ENCODE data around the gene CDC42BPB.

The CDC42BPB gene

DNA sequence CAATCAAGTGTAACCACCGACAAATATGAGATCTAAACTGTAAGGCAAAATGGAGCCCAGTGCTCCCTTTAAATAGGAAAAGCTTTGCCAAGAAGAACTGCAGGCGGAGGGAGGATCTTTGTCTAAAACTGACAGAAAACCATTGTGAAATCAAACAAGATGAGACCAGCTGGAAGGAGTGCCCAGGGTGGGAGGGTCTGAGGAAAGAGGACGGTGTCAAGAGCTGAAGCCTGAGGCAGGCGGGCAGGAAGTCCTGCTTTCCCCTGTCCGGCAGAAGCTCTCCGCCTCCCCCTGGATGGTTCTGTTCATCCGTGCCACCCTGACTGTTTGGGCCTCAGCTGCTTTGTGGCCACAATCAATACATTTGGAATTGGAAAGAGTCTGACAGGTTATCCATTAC, 37.5 kb downstream of the CDC42BPB start:
- DNase-seq, result no peak
- TF ChIP-seq, protein P1, sequence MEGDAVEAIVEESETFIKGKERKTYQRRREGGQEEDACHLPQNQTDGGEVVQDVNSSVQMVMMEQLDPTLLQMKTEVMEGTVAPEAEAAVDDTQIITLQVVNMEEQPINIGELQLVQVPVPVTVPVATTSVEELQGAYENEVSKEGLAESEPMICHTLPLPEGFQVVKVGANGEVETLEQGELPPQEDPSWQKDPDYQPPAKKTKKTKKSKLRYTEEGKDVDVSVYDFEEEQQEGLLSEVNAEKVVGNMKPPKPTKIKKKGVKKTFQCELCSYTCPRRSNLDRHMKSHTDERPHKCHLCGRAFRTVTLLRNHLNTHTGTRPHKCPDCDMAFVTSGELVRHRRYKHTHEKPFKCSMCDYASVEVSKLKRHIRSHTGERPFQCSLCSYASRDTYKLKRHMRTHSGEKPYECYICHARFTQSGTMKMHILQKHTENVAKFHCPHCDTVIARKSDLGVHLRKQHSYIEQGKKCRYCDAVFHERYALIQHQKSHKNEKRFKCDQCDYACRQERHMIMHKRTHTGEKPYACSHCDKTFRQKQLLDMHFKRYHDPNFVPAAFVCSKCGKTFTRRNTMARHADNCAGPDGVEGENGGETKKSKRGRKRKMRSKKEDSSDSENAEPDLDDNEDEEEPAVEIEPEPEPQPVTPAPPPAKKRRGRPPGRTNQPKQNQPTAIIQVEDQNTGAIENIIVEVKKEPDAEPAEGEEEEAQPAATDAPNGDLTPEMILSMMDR (IDR thresholded peaks at IDR 0.05; ENCODE audit: low read depth, low read length), result no peak
- no peaks in the 10 kb centered on the region; the same call in 1 of the 2 replicates for H3K9me3 ChIP-seq
- H3K4me3 ChIP-seq (ENCODE audit: low read depth, low read length), result no peak overlapping the region
- no peaks in the 10 kb centered on the region for H3K27me3 ChIP-seq
- H3K4me1 ChIP-seq, result peaks cover 8% of the 10 kb centered on the region
- H3K36me3 ChIP-seq, result no peaks in the 10 kb centered on the region; the same call in 1 of the 2 replicates

DNA sequence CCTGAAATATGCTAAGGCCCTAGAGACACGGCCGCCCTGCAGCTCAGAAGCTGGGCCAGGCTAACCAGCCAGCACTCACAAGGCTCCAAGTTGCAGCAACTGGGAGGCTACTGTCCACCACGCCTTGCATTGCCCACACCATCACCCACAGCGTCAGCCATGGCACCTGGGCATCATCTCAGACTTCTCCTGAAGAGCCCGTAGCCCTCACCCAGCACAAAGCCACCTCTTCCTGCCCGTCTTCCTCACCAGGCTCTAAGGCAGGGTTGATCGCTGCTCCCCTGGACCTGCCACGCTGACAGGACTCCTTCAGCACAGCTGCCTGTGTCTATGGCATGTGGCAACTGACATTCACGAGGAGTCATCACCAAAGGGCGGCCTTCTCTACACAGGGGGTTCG, 38.1 kb downstream of the CDC42BPB start:
- no peak overlapping the region for H3K4me3 ChIP-seq (ENCODE audit: low read depth, low read length)
- no peaks in the 10 kb centered on the region; the same call in 1 of the 2 replicates for H3K36me3 ChIP-seq
- TF ChIP-seq, protein P1 (IDR thresholded peaks at IDR 0.05; ENCODE audit: low read depth, low read length), result no peak
- H3K4me1 ChIP-seq, result peaks cover 6% of the 10 kb centered on the region
- no peaks in the 10 kb centered on the region for H3K27me3 ChIP-seq
- no peaks in the 10 kb centered on the region; the same call in 1 of the 2 replicates for H3K9me3 ChIP-seq
- no peak for DNase-seq

DNA sequence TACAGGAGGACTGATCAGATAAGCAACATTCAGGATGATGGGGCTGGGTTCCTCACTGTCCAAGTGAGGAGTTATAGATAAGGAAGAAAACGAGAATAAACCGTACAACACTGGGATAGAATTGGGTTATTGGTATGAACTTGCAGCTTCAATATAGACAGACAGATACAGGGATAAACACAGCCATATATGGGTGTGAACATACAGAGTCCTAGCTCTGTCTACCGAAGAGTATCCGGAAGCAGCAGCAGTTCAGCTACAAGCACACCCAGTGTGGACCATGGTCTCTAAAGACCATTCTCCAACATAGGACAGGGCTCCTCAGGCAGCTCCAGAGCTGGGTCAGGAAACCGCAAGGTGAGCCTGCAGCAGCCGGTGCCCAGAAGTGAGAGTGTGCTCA, 40.8 kb downstream of the CDC42BPB start:
- Histone ChIP-seq H3K4me1 (no peaks in the 10 kb centered on the region), H3K36me3 (no peaks in the 10 kb centered on the region; the same call in 1 of the 2 replicates), H3K27me3 (no peaks in the 10 kb centered on the region), H3K9me3 (no peaks in the 10 kb centered on the region; the same call in 1 of the 2 replicates), H3K4me3 (ENCODE audit: low read depth, low read length) (no peak overlapping the region)
- DNase-seq, result no peak
- TF ChIP-seq, protein P1 (IDR thresholded peaks at IDR 0.05; ENCODE audit: low read depth, low read length), result no peak

DNA sequence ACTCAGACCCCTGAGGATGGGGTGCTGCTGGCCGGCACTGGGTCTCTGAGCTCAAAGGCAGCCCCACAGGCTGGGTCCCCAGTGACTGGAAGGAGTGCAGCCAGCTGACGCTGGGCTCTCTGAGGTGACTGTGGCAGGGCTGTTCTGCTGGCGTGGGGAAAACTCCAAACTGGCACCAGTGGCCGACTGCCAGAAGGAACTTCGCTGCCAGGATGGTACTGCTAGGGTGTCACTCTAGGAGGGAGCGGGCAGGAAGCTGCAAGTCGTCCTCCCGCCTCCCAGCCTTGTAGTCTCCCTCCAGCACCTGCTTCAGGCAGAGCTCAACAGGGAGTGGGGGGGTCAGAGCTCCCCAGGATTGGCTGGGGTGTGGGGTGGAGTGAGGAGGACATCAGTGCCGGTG, 41.3 kb downstream of the CDC42BPB start:
- Histone ChIP-seq H3K9me3 (no peaks in the 10 kb centered on the region; the same call in 1 of the 2 replicates), H3K36me3 (no peaks in the 10 kb centered on the region; the same call in 1 of the 2 replicates), H3K4me1 (no peaks in the 10 kb centered on the region), H3K27me3 (no peaks in the 10 kb centered on the region), H3K4me3 (ENCODE audit: low read depth, low read length) (no peak overlapping the region)
- TF ChIP-seq, protein P1 (IDR thresholded peaks at IDR 0.05; ENCODE audit: low read depth, low read length), result no peak
- DNase-seq, result no peak

DNA sequence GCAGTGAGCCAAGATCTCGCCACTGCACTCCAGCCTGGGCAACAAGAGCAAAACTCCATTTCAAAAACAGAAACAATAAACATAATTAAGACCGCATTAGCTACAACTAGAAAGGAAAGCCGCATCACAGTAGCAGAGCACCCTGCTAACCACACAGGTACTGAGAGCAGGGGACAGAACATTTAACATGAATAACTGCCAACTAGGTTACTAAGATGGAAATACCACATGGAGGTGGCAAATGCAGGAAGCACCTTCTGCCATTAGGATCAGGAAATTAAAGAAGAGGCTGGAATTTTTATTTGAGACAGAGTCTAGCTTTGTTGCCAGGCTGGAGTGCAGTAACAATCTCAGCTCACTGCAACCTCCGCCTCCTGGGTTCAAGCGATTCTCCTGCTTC, 41.9 kb downstream of the CDC42BPB start:
- no peak for DNase-seq
- H3K4me3 ChIP-seq (ENCODE audit: low read depth, low read length), result no peak overlapping the region
- no peaks in the 10 kb centered on the region for H3K36me3 ChIP-seq
- H3K27me3 ChIP-seq, result no peaks in the 10 kb centered on the region
- no peaks in the 10 kb centered on the region for H3K4me1 ChIP-seq
- no peaks in the 10 kb centered on the region; the same call in 1 of the 2 replicates for H3K9me3 ChIP-seq
- TF ChIP-seq, protein P1 (IDR thresholded peaks at IDR 0.05; ENCODE audit: low read depth, low read length), result no peak

DNA sequence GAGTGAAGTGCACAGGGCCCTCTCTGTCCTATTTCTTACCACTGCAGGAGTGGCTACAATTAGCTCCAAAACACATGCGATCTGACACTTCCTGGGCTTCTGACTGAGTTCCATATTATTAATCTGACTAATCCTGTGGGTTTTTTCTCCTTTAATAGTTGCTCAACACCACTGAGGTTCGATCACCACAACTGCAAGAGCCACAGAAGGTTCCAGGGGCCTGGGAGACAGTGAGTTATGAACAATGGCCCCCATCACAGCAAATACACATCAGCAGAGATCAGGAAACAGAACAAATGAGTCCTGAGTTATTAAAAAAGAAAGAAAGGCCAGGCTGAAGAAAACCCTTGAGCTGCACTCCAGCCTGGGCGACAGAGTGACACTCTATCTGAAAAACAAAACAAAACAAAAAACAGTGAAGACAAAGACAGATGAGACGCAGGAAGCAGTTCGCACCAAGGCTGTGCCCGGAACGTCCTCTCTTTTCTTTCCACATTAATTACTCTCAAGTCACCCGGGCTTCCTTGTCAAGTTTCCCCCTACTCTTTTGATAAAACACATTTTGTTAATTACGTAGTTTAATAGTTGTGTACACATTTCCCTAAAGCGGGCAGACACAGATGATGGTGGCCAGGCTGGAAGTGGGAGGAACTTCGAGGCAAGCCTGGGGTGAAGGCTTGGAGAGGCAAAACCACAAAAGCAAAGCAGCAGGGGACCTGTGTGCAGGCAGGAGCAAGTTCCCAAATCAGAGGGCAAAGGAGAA, 42.7 kb downstream of the CDC42BPB start:
- Histone ChIP-seq H3K36me3 (no peaks in the 10 kb centered on the region), H3K4me1 (no peaks in the 10 kb centered on the region), H3K9me3 (no peaks in the 10 kb centered on the region; the same call in 1 of the 2 replicates), H3K4me3 (ENCODE audit: low read depth, low read length) (no peak overlapping the region), H3K27me3 (no peaks in the 10 kb centered on the region)
- TF ChIP-seq, protein P1 (IDR thresholded peaks at IDR 0.05; ENCODE audit: low read depth, low read length), result no peak
- DNase-seq, result no peak
